Brain microvascular endothelial cell (primary cell): ENCODE measurements around the gene TPRG1L.

Source experiments
- DNase-seq: peaks from one replicate; pipeline ENCODE4 v3.0.0-alpha.2; 2020
- H3K27ac ChIP-seq: fragments of 250-450 bp; sonication (Bioruptor Pico); 2 replicates; pipeline ENCODE4 v1.5.1; 2020; ENCODE audit warnings: mild to moderate bottlenecking, moderate library complexity
- H3K27me3 ChIP-seq: fragments of 250-450 bp; sonication (Bioruptor Pico); replicated peaks from 2 replicates; pipeline ENCODE4 v1.5.1; 2020; ENCODE audit warnings: mild to moderate bottlenecking
- H3K36me3 ChIP-seq: fragments of 250-450 bp; sonication (Bioruptor Pico); replicated peaks from 2 replicates; pipeline ENCODE4 v1.5.1; 2020; ENCODE audit warnings: mild to moderate bottlenecking
- H3K4me3 ChIP-seq: 2 replicates; pipeline ENCODE4 v1.5.1; 2011; ENCODE audit warnings: low read depth, mild to moderate bottlenecking, control low read depth, low read length, moderate library complexity
- in situ Hi-C: cut with HindIII; loops from 2 replicates; pipeline ENCODE4 v1.10.0; 2017; ENCODE audit warnings: low sequenced_read_pairs, low pct_ligation_motif_present
- TF ChIP-seq, protein P1 (sequence below): IDR thresholded peaks from 2 replicates; pipeline ENCODE4 v1.5.1; 2011; ENCODE audit warnings: low read depth, mild to moderate bottlenecking, moderate library complexity, low read length, control low read depth, inconsistent platforms; ENCODE audit errors: missing control alignments

Gene TPRG1L

DNA sequence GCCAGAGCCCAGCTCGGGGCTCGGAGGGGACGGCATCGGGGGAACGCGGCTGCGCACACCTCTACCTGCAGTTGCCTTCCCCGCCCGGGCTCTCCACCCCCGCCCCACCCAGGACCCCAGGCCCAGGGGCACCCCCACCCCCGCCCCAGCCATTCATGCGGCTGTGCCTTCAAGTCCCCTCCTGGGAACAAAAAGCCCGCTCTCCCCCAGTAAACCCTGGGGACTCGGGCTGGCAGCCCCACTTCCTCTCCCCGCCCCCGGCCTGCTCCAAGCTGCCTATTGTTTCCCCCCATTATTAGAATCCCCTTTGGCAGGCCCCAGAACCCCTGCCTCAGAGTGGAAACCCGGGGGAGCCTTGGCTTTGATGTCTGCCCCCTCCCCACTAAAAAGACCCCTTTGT lies 31.5 kb upstream of the TPRG1L start:
- in situ Hi-C loops: no loop called here
- Histone ChIP-seq H3K27me3 (no peaks in the 10 kb centered on the region), H3K4me3 (no peak overlapping the region), H3K27ac (no peak overlapping the region), H3K36me3 (no peaks in the 10 kb centered on the region)
- no peak for DNase-seq
- TF ChIP-seq, protein P1, sequence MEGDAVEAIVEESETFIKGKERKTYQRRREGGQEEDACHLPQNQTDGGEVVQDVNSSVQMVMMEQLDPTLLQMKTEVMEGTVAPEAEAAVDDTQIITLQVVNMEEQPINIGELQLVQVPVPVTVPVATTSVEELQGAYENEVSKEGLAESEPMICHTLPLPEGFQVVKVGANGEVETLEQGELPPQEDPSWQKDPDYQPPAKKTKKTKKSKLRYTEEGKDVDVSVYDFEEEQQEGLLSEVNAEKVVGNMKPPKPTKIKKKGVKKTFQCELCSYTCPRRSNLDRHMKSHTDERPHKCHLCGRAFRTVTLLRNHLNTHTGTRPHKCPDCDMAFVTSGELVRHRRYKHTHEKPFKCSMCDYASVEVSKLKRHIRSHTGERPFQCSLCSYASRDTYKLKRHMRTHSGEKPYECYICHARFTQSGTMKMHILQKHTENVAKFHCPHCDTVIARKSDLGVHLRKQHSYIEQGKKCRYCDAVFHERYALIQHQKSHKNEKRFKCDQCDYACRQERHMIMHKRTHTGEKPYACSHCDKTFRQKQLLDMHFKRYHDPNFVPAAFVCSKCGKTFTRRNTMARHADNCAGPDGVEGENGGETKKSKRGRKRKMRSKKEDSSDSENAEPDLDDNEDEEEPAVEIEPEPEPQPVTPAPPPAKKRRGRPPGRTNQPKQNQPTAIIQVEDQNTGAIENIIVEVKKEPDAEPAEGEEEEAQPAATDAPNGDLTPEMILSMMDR: no peak

DNA sequence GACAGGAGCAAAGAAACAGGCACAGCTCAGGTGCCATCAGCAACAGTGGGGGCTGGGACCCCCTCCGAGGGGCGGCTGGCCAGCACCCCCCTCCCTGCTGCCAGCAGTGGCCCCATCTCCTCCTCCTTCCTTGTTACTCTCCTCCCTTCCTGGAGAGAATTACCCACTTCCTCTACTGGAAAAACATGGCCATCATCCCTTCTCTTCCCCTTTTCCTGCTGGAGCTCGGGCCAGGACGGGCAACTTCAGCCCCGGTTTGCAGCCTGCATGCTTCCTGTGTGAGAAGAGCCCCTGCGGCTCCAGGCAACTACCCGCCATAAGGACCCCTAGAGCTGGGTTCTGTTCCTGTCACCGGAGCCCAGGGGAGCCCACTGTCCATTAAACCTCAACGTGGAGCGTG lies 31.1 kb upstream of the TPRG1L start:
- TF ChIP-seq, protein P1: no peak
- no peaks in the 10 kb centered on the region for H3K27me3 ChIP-seq
- H3K36me3 ChIP-seq: no peaks in the 10 kb centered on the region
- no peak overlapping the region for H3K4me3 ChIP-seq
- in situ Hi-C loops: no loop called here
- DNase-seq: no peak
- no peak overlapping the region for H3K27ac ChIP-seq

DNA sequence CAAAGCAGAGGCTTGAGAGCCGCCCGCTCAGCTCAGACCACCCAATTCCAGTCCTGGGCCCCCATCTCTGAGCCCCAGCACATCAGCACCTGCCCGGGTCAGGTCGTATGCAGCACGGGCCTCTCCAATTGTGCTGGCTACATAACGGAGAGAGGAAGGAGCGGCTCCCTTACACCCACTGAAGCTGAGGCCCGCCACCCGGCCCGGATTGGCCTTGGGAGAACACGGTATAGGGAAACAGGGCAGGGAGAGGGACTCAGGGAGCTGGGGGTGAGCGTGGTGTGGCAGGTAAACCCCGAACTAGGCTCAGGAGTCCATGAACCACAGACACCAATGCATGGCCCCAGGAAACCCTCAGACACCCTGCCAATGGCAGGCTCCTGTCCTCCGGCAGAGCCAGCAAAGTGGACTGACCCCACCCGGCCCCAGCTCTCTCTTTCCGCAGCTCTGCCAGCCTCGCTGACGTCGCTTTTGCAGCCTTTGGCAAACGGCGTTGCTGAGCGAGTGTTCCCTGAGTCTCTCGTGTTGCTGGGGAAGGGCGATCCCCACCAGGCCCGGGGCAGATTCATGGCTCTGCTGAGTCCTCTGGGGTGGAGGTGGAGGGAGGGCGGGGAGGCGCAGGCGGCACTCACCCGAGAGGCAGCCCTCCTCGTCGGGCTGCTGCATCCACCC lies 30.0 kb upstream of the TPRG1L start:
- Histone ChIP-seq H3K27ac (no peak overlapping the region), H3K4me3 (no peak overlapping the region), H3K27me3 (no peaks in the 10 kb centered on the region), H3K36me3 (no peaks in the 10 kb centered on the region)
- TF ChIP-seq, protein P1: no peak
- DNase-seq: no peak
- in situ Hi-C loops: no loop called here

DNA sequence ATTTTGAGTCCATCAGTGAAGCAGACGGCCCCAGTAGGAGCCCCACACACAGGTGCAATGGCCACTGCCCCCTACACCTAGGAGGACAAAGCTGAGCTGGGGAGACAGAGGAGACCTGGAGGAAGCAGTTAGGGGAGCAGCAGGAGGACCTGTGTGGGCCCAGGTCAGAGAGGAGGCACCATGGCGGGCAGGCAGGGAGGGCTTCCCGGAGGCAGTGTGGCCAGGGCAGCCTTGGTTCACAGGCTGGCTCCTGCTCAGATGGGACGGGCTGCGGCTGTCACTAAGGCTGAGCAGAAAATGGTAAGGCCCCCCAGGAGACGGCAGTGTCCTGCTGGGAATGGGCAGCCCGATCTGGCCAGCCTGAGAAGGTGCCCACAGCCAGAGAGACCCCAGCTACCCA lies 28.9 kb upstream of the TPRG1L start:
- no peak overlapping the region for H3K27ac ChIP-seq
- TF ChIP-seq, protein P1: no peak
- no peak for DNase-seq
- no peak overlapping the region for H3K4me3 ChIP-seq
- H3K27me3 ChIP-seq: no peaks in the 10 kb centered on the region
- in situ Hi-C loops: no loop called here
- H3K36me3 ChIP-seq: no peaks in the 10 kb centered on the region

DNA sequence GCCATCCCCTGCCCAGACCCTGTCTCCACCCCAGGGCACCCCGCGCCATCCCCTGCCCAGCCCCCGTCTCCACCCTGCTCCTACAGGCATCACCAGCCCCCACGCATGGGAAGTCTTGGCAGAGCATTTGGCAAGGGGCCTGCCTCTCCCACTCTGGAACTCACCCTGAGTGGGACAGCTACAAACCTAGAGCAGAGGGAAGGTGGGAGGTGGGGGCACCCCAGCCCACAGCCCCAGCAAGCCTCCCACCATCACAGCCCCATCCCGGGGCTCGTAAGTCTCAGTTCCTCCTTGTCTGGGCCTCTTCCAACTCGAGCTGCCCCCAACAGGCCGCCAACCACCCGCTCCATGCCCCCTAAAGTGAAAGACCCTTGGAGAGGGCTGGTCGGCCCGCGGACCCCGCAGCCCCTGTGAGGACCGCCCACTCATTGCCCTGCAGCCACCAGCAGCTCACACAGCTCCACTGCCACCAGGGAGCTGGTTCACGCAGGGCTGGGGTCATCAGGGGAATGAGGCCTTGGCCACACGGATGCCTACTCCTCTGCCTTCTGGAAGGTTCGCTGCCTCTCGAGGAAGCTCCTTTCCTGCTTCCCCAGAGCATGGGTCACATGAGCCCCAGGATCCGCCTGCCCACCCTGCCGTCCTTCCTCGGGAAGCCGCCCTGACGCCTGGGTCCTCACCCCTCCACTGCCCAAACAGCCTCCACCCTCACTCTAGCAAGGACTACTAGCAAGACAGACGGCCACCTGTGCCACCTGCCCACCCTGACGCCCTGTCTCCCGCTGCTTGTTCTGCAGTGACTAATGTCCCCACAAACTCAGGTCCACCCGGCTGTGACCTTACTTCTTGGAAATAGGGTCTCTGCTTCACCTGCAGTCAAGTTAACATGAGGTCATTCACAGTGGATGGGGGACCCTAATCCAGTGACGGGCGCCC lies 27.9 kb upstream of the TPRG1L start:
- in situ Hi-C loops: no loop called here
- H3K36me3 ChIP-seq: no peaks in the 10 kb centered on the region
- no peak for DNase-seq
- H3K27me3 ChIP-seq: no peaks in the 10 kb centered on the region
- no peak overlapping the region for H3K4me3 ChIP-seq
- TF ChIP-seq, protein P1: no peak
- H3K27ac ChIP-seq: no peak overlapping the region
